WTC11 (cell line): ENCODE results near the gene FTCDNL1. TPM values are rescaled to one million over a fixed set of nuclear protein-coding genes. Genes with fewer than 3 reads are reported as not detected.

Experiments
- ATAC-seq: fragments of 200-7000 bp; cut with Tn5 transposase; 2 replicates; pipeline ENCODE4 v1.10.0; 2021; ENCODE audit warnings: mild to moderate bottlenecking, moderate library complexity
- CTCF ChIA-PET: fragments of 300-600 bp; sonication (Branson Sonifier 250); formaldehyde crosslinking; loops from one replicate; lab custom pipeline; 2021; ENCODE audit warnings: antibody characterized with exemption; lab: Charles Lee
- POLR2A ChIA-PET: fragments of 350-600 bp; sonication (Branson Sonifier 250); formaldehyde crosslinking; loops from one replicate; lab custom pipeline; 2021; ENCODE audit warnings: antibody characterized with exemption; lab: Charles Lee
- DNase-seq: peaks from one replicate; pipeline ENCODE4 v3.0.0; 2021; ENCODE audit warnings: low spot score
- H3K27ac Mint-ChIP-seq: 2 replicates; pipeline ENCODE4 v1.8.0; 2021; ENCODE audit warnings: mixed read lengths
- H3K27me3 Mint-ChIP-seq: 2 replicates; pipeline ENCODE4 v1.8.0; 2021; ENCODE audit warnings: low read depth, mild to moderate bottlenecking, moderate library complexity, mixed read lengths
- H3K36me3 Mint-ChIP-seq: 2 replicates; pipeline ENCODE4 v1.8.0; 2021; ENCODE audit warnings: mixed read lengths
- H3K4me1 Mint-ChIP-seq: 2 replicates; pipeline ENCODE4 v1.8.0; 2022; ENCODE audit warnings: mixed read lengths
- H3K4me3 Mint-ChIP-seq: 2 replicates; pipeline ENCODE4 v1.8.0; 2021; ENCODE audit warnings: mild to moderate bottlenecking, moderate library complexity, mixed read lengths
- H3K9me3 Mint-ChIP-seq: 2 replicates; pipeline ENCODE4 v1.8.0; 2021; ENCODE audit warnings: mixed read lengths
- AFF4 ChIP-seq: sonication (generic); formaldehyde crosslinking; IDR thresholded peaks from 2 replicates; pipeline ENCODE4 v1.8.1; 2023; ENCODE audit warnings: mild to moderate bottlenecking, missing genetic modification reagents, borderline replicate concordance
- ATF1 ChIP-seq: sonication (generic); formaldehyde crosslinking; IDR thresholded peaks from 2 replicates; pipeline ENCODE4 v1.8.1; 2023; ENCODE audit warnings: mild to moderate bottlenecking, moderate library complexity, missing genetic modification reagents
- CBFB ChIP-seq: sonication (generic); formaldehyde crosslinking; IDR thresholded peaks from 2 replicates; pipeline ENCODE4 v1.8.1; 2022; ENCODE audit warnings: mild to moderate bottlenecking, low read depth, missing genetic modification reagents
- CREB1 ChIP-seq: sonication (generic); formaldehyde crosslinking; IDR thresholded peaks from 2 replicates; pipeline ENCODE4 v1.8.0; 2023; ENCODE audit warnings: mild to moderate bottlenecking, missing genetic modification reagents
- CTCF ChIP-seq: fragments of 200-600 bp; IDR thresholded peaks from 2 replicates; pipeline ENCODE4 v1.8.0; 2022; ENCODE audit warnings: antibody characterized with exemption
- E2F1 ChIP-seq: sonication (generic); formaldehyde crosslinking; IDR thresholded peaks from 2 replicates; pipeline ENCODE4 v1.8.0; 2022; ENCODE audit warnings: mild to moderate bottlenecking, missing genetic modification reagents
- EMX1 ChIP-seq: fragments of 250-450 bp; sonication (Bioruptor Pico); IDR thresholded peaks from 2 replicates; pipeline ENCODE4 v1.8.0; 2021; ENCODE audit warnings: mild to moderate bottlenecking
- FOXK1 ChIP-seq: sonication (generic); formaldehyde crosslinking; IDR thresholded peaks from 2 replicates; pipeline ENCODE4 v1.8.0; 2022; ENCODE audit warnings: mild to moderate bottlenecking, moderate library complexity, missing genetic modification reagents
- FOXP1 ChIP-seq: sonication (generic); formaldehyde crosslinking; IDR thresholded peaks from 2 replicates; pipeline ENCODE4 v1.8.0; 2022; ENCODE audit warnings: missing genetic modification reagents, mild to moderate bottlenecking, moderate library complexity, borderline replicate concordance
- FOXP4 ChIP-seq: sonication (generic); formaldehyde crosslinking; IDR thresholded peaks from 2 replicates; pipeline ENCODE4 v1.8.0; 2022; ENCODE audit warnings: mild to moderate bottlenecking, missing genetic modification reagents
- HMGXB4 ChIP-seq: sonication (generic); formaldehyde crosslinking; IDR thresholded peaks from 2 replicates; pipeline ENCODE4 v1.8.1; 2023; ENCODE audit warnings: mild to moderate bottlenecking, moderate library complexity, missing genetic modification reagents
- NFE2L1 ChIP-seq: sonication (generic); formaldehyde crosslinking; IDR thresholded peaks from 2 replicates; pipeline ENCODE4 v1.8.1; 2023; ENCODE audit warnings: missing genetic modification reagents
- SMAD3 ChIP-seq: sonication (generic); formaldehyde crosslinking; IDR thresholded peaks from 2 replicates; pipeline ENCODE4 v1.8.0; 2022; ENCODE audit warnings: missing genetic modification reagents, mild to moderate bottlenecking, borderline replicate concordance
- SMAD4 ChIP-seq: sonication (generic); formaldehyde crosslinking; IDR thresholded peaks from 2 replicates; pipeline ENCODE4 v1.8.0; 2022; ENCODE audit warnings: mild to moderate bottlenecking, missing genetic modification reagents
- SOX15 ChIP-seq: fragments of 250-450 bp; sonication (Bioruptor Pico); IDR thresholded peaks from 2 replicates; pipeline ENCODE4 v1.9.0; 2021; ENCODE audit warnings: mild to moderate bottlenecking
- TCF7 ChIP-seq: sonication (generic); formaldehyde crosslinking; IDR thresholded peaks from 2 replicates; pipeline ENCODE4 v1.8.0; 2022; ENCODE audit warnings: mild to moderate bottlenecking, low read depth, missing genetic modification reagents, moderate library complexity
- TP53 ChIP-seq: sonication (generic); formaldehyde crosslinking; IDR thresholded peaks from 2 replicates; pipeline ENCODE4 v1.8.1; 2023; ENCODE audit warnings: mild to moderate bottlenecking, missing genetic modification reagents
- ZNF138 ChIP-seq: sonication (generic); formaldehyde crosslinking; conservative IDR thresholded peaks from 2 replicates; pipeline ENCODE4 v1.8.1; 2022; ENCODE audit warnings: mild to moderate bottlenecking, moderate library complexity, missing genetic modification reagents
- ZNF232 ChIP-seq: sonication (generic); formaldehyde crosslinking; IDR thresholded peaks from 2 replicates; pipeline ENCODE4 v1.8.0; 2022; ENCODE audit warnings: mild to moderate bottlenecking, missing genetic modification reagents
- ZNF281 ChIP-seq: sonication (generic); formaldehyde crosslinking; IDR thresholded peaks from 2 replicates; pipeline ENCODE4 v1.8.0; 2023; ENCODE audit warnings: mild to moderate bottlenecking, missing genetic modification reagents
- ZNF396 ChIP-seq: fragments of 250-450 bp; sonication (Bioruptor Pico); IDR thresholded peaks from 2 replicates; pipeline ENCODE4 v1.8.0; 2021; ENCODE audit warnings: mild to moderate bottlenecking, moderate library complexity, borderline replicate concordance
- total RNA-seq: library from RNA; stranded (reverse); gene quantifications from 3 replicates; pipeline ENCODE4 v1.2.3, GENCODE V29; 2021

Gene FTCDNL1
- total RNA-seq, 1 experiment from 2014 or later = 0.85 TPM

GRCh38 chr2:199850718-199851500, at the start of gene FTCDNL1 (continued):
- no peak for TF ChIP-seq FOXP4 (CRISPR knock-in tag)
- no peak for TF ChIP-seq CREB1 (CRISPR knock-in tag)
- no peak for TF ChIP-seq AFF4 (CRISPR knock-in tag)
- no peak for TF ChIP-seq ZNF281
- TF ChIP-seq FOXK1 = no peak
- no peak for TF ChIP-seq SMAD3 (CRISPR knock-in tag)
- TF ChIP-seq TCF7 = no peak
- no peak for TF ChIP-seq TP53 (CRISPR knock-in tag)
- no peak for TF ChIP-seq SOX15 (CRISPR knock-in tag)
- TF ChIP-seq SMAD4 (CRISPR knock-in tag) = no peak

GRCh38 chr2:199896617-199897016, 45.6 kb upstream of the FTCDNL1 start:
- ATAC-seq (no peak), DNase-seq (no peak)
- Mint-ChIP-seq H3K27ac (no peak overlapping the region), H3K36me3 (no peaks in the 10 kb centered on the region), H3K4me3 (no peak overlapping the region), H3K27me3 (peaks cover 2% of the 10 kb centered on the region), H3K4me1 (no peaks in the 10 kb centered on the region), H3K9me3 (no peaks in the 10 kb centered on the region)
- POLR2A ChIA-PET = no interaction called here
- CTCF ChIA-PET = no interaction called here
- no peak for TF ChIP-seq ZNF232
- TF ChIP-seq FOXK1 = no peak
- TF ChIP-seq ZNF138 (CRISPR knock-in tag) = no peak
- no peak for TF ChIP-seq E2F1 (CRISPR knock-in tag)
- TF ChIP-seq EMX1 = no peak

GRCh38 chr2:199895406-199895805, 44.4 kb upstream of the FTCDNL1 start:
- H3K27ac Mint-ChIP-seq = no peak overlapping the region
- peaks cover 2% of the 10 kb centered on the region for H3K27me3 Mint-ChIP-seq
- no peak overlapping the region for H3K4me3 Mint-ChIP-seq
- no peaks in the 10 kb centered on the region for H3K4me1 Mint-ChIP-seq
- ChIA-PET CTCF (no interaction called here), POLR2A (no interaction called here)
- H3K9me3 Mint-ChIP-seq = no peaks in the 10 kb centered on the region
- H3K36me3 Mint-ChIP-seq = no peaks in the 10 kb centered on the region
- ATAC-seq (no peak), DNase-seq (no peak)
- no peak for TF ChIP-seq ATF1 (CRISPR knock-in tag)
- no peak for TF ChIP-seq CTCF
- TF ChIP-seq FOXP1 = no peak
- no peak for TF ChIP-seq SMAD4 (CRISPR knock-in tag)
- TF ChIP-seq CBFB (CRISPR knock-in tag) = no peak
- TF ChIP-seq HMGXB4 = no peak
- no peak for TF ChIP-seq NFE2L1 (CRISPR knock-in tag)
- no peak for TF ChIP-seq ZNF396 (CRISPR knock-in tag)
